ENCODE results near the gene PALMD. TPM values are rescaled to one million over a fixed set of nuclear protein-coding genes. Genes with fewer than 3 reads are reported as not detected.

The PALMD gene
- total RNA-seq, 2 donors from 2014 or later: 17.8 to 18.2 TPM

DNA sequence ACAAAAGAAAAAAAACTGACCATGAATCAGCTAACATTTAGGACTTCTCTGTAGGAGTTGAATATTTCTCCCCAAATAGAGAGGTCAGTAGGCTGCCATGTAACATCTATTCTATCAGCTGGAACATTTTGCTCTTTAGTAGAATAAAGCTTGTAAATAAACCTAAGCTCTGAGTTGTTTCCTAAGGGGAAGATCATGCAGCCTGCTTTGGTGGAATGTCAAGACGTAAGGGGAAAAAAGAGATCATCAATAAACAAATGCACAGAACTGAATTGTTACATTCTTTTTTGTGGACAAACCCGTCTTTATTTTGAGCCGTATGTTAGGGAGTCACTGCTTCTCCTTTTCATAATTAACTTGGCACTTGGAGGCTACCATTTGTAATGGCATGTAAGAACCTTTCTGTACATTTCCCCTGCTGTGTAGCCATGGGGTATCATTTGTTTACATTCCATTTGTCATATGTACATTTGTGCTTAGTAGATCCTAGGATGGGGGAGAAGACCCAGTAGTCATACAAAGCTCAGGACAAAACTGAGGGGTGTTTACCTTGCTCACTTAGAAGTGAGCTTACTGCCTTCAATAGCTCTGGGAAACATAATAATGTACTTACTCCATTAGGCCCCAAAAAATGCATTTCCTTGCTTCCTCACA, 10.8 kb upstream of the PALMD start:
- intact Hi-C loops (cut with DNase I): no loop called here
- Histone ChIP-seq H3K9me3 (no peaks in the 10 kb centered on the region), H3K27ac (no peak overlapping the region), H3K27me3 (replicated peaks; ENCODE audit: insufficient read depth) (no peaks in the 10 kb centered on the region), H3K4me1 (replicated peaks) (no peaks in the 10 kb centered on the region), H3K4me3 (no peak overlapping the region), H3K36me3 (no peaks in the 10 kb centered on the region)
- 80% methylated on average over 3 of the region's 3 CpGs for WGBS
- TF ChIP-seq POLR2A (IDR thresholded peaks at IDR 0.05) (no peak), POLR2AphosphoS5 (IDR thresholded peaks at IDR 0.05) (no peak)
- TF ChIP-seq, protein P1, sequence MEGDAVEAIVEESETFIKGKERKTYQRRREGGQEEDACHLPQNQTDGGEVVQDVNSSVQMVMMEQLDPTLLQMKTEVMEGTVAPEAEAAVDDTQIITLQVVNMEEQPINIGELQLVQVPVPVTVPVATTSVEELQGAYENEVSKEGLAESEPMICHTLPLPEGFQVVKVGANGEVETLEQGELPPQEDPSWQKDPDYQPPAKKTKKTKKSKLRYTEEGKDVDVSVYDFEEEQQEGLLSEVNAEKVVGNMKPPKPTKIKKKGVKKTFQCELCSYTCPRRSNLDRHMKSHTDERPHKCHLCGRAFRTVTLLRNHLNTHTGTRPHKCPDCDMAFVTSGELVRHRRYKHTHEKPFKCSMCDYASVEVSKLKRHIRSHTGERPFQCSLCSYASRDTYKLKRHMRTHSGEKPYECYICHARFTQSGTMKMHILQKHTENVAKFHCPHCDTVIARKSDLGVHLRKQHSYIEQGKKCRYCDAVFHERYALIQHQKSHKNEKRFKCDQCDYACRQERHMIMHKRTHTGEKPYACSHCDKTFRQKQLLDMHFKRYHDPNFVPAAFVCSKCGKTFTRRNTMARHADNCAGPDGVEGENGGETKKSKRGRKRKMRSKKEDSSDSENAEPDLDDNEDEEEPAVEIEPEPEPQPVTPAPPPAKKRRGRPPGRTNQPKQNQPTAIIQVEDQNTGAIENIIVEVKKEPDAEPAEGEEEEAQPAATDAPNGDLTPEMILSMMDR (IDR thresholded peaks at IDR 0.05): no peak
- DNase-seq (ENCODE audit: low spot score): no peak

DNA sequence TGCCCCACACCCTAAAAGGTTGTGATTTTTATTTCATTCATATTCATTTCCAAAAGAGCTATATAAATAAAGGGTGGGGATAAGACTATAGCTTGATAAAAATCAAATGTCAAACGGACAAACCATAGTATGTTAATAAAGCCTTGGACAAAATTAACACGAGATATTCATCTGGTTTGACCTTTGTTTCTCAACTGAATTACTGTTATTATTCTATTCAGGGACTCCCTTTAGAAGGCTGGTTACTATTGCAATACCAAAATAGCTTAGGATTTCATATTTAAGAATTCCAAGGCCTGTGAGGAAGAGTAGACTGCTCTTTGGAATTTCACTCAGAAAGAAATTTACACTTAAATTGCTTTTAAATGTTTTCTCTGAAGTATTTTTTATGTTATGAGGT, 10.2 kb upstream of the PALMD start:
- Histone ChIP-seq H3K27ac (no peak overlapping the region), H3K27me3 (replicated peaks; ENCODE audit: insufficient read depth) (no peaks in the 10 kb centered on the region), H3K36me3 (no peaks in the 10 kb centered on the region), H3K9me3 (no peaks in the 10 kb centered on the region), H3K4me3 (no peak overlapping the region), H3K4me1 (replicated peaks) (no peaks in the 10 kb centered on the region)
- WGBS: 70% methylated on average over 2 of the region's 2 CpGs
- intact Hi-C loops (cut with DNase I): no loop called here
- DNase-seq (ENCODE audit: low spot score): no peak
- TF ChIP-seq, protein P1 (IDR thresholded peaks at IDR 0.05): no peak
- no peak for TF ChIP-seq POLR2AphosphoS5 (IDR thresholded peaks at IDR 0.05)
- no peak for TF ChIP-seq POLR2A (IDR thresholded peaks at IDR 0.05)

DNA sequence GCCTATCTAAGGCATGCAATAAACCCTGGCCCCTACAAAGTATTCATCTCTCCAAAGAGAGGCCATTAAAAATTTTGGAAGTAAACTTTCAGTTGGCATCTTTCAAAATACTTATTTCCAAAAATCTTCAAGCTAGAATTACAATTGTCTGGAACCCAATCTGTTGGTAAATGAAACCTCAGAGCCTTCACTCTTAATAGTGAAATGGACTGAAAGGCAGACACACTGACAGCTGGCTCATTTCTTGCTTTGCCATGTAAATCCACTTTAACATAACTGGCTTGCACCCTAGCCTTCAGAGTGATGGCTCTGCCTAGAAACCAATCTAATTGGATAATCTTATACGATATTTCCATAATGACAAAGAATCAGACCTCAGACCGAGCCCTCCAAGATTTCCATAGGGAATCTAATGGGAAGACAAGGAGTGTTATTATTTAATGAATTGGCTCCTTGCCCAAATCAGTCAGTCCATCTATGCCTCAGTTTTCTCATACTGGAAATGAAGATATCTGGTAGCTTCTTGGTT, 9.2 kb upstream of the PALMD start:
- no peak for TF ChIP-seq POLR2A (IDR thresholded peaks at IDR 0.05)
- no peak for TF ChIP-seq POLR2AphosphoS5 (IDR thresholded peaks at IDR 0.05)
- TF ChIP-seq, protein P1 (IDR thresholded peaks at IDR 0.05): no peak
- no peak overlapping the region for H3K27ac ChIP-seq
- no peaks in the 10 kb centered on the region for H3K9me3 ChIP-seq
- no peak overlapping the region for H3K4me3 ChIP-seq
- H3K36me3 ChIP-seq: no peaks in the 10 kb centered on the region
- no peaks in the 10 kb centered on the region for H3K27me3 ChIP-seq (replicated peaks; ENCODE audit: insufficient read depth)
- WGBS: 94% methylated on average over 2 of the region's 2 CpGs
- no peaks in the 10 kb centered on the region for H3K4me1 ChIP-seq (replicated peaks)
- DNase-seq (ENCODE audit: low spot score): no peak
- intact Hi-C loops (cut with DNase I): no loop called here

DNA sequence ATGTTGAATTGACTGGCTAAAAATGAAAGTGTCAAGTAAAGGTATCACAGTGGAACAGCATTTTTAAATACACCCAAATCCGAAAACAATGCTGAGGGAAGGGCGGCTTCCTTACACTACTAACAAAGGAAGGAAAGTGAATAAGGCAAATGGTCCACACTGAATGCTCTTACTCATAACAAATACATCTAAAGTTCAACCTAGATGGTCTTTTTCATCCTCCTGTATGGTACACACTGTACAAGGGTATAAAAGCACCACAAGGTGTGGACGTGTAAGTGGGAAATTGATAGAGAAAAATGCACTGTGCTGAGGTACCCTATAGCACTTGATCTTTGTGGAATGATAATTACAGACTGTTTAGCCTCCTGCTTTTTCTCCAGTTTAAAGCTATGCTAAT, 7.1 kb upstream of the PALMD start:
- TF ChIP-seq, protein P1 (IDR thresholded peaks at IDR 0.05): no peak
- intact Hi-C loops (cut with DNase I): no loop called here
- no peaks in the 10 kb centered on the region for H3K27me3 ChIP-seq (replicated peaks; ENCODE audit: insufficient read depth)
- DNase-seq (ENCODE audit: low spot score): no peak
- H3K27ac ChIP-seq: no peak overlapping the region
- H3K4me3 ChIP-seq: no peak overlapping the region
- no peaks in the 10 kb centered on the region for H3K9me3 ChIP-seq
- WGBS: 81% methylated on average over 3 of the region's 3 CpGs
- no peaks in the 10 kb centered on the region for H3K36me3 ChIP-seq
- no peaks in the 10 kb centered on the region for H3K4me1 ChIP-seq (replicated peaks)

DNA sequence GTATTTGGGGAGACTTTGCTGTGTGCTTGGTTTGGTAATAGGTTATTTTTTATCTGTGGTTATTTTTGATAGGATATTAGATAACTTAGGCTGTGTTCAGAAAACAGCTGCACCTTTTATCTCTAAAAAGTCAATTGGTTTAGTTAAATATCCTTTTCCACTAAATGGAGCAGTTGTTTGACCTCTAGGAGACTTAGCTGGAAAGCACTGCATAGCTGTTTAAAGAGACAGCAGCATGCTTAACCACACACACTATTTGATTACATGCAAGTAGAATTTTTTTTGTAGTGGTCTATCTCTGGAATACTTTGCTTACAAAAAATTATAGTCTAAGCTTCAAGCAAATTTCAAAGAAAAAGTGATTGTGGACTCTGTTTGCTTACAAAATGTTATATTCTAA, 6.5 kb upstream of the PALMD start:
- H3K27ac ChIP-seq: no peak overlapping the region
- H3K9me3 ChIP-seq: no peaks in the 10 kb centered on the region
- no peaks in the 10 kb centered on the region for H3K36me3 ChIP-seq
- intact Hi-C loops (cut with DNase I): no loop called here
- no peak overlapping the region for H3K4me3 ChIP-seq
- H3K4me1 ChIP-seq (replicated peaks): no peaks in the 10 kb centered on the region
- TF ChIP-seq POLR2AphosphoS5 (IDR thresholded peaks at IDR 0.05): no peak
- DNase-seq (ENCODE audit: low spot score): no peak
- no peaks in the 10 kb centered on the region for H3K27me3 ChIP-seq (replicated peaks; ENCODE audit: insufficient read depth)

Data from prostate gland (tissue), 2 donors.